Prostate gland (tissue), 2 donors: ENCODE data around the gene SSH2. TPM values are rescaled to one million over a fixed set of nuclear protein-coding genes. Genes with fewer than 3 reads are reported as not detected.

Experiments
- DNase-seq: peaks from one replicate; pipeline ENCODE4 v3.0.0-alpha.2; 2019; ENCODE audit warnings: low spot score
- H3K27ac ChIP-seq, 2 donors: fragments of 200-600 bp; sonication (generic); 2 replicates each; pipeline ENCODE4 v1.5.1; 2017 to 2019
- H3K27me3 ChIP-seq: fragments of 200-600 bp; sonication (generic); replicated peaks from 2 replicates; pipeline ENCODE4 v1.5.1; 2019; ENCODE audit not compliant: insufficient read depth
- H3K36me3 ChIP-seq, 2 donors: fragments of 200-600 bp; sonication (generic); 1 replicate in 1 of 2; 2 replicates in 1 of 2; pipeline versions ENCODE4 v1.5.1 to v1.8.1; 2017 to 2019
- H3K4me1 ChIP-seq: fragments of 200-600 bp; sonication (generic); replicated peaks from 2 replicates; pipeline ENCODE4 v1.5.1; 2019
- H3K4me3 ChIP-seq, 2 donors: fragments of 200-600 bp; sonication (generic); 2 replicates each; pipeline ENCODE4 v1.5.1; 2017 to 2019
- H3K9me3 ChIP-seq: fragments of 200-600 bp; sonication (generic); 2 replicates; pipeline ENCODE4 v1.5.1; 2017
- POLR2A ChIP-seq: fragments of 450-650 bp; IDR thresholded peaks from one replicate; pipeline ENCODE4 v1.6.1; 2016; ENCODE audit warnings: antibody characterized with exemption, mild to moderate bottlenecking
- POLR2AphosphoS5 ChIP-seq: sonication (generic); formaldehyde crosslinking; IDR thresholded peaks from one replicate; pipeline ENCODE4 v1.6.1; 2017; ENCODE audit warnings: antibody characterized with exemption
- WGBS: methylation state at CpG from one replicate; pipeline ENCODE4 v1.1.5; 2018; 5-methylcytosine and 5-hydroxymethylcytosine counted together
- intact Hi-C: fragments of 100-400 bp; cut with DNase I; formaldehyde crosslinking; loops from one replicate; pipeline ENCODE4 v1.14.2; 2022
- total RNA-seq, 2 donors: library from RNA; depleted of rRNA; stranded (reverse); fragments of >200 nt; gene quantifications; one replicate each; pipeline ENCODE4 v1.1.0, GENCODE V29; 2016
- TF ChIP-seq, protein P1 (sequence below), 4 experiments: fragments of 200-600 bp in 2 of 4; fragments of 450-650 bp in 2 of 4; sonication (generic) in 2 of 4; IDR thresholded peaks; 1 replicate in 3 of 4; 2 replicates in 1 of 4; pipeline ENCODE4 v1.5.1; 2016 to 2019; ENCODE audit warnings: antibody characterized with exemption in 4 of 4, mild to moderate bottlenecking in 2 of 4, moderate library complexity in 2 of 4

SSH2 gene
- total RNA-seq, 2 donors from 2014 or later, result 10.1 to 27.5 TPM

- Histone ChIP-seq H3K27me3 (no peaks in the 10 kb centered on the region), H3K4me3 (no peak overlapping the region), H3K36me3 (no peaks in the 10 kb centered on the region), H3K27ac (no peak overlapping the region), H3K9me3 (no peaks in the 10 kb centered on the region), H3K4me1 (peaks cover 5% of the 10 kb centered on the region)
- no peak for DNase-seq
- WGBS, result 97% methylated on average over 8 of the region's 11 CpGs
- TF ChIP-seq POLR2AphosphoS5, result no peak
- TF ChIP-seq, protein P1, sequence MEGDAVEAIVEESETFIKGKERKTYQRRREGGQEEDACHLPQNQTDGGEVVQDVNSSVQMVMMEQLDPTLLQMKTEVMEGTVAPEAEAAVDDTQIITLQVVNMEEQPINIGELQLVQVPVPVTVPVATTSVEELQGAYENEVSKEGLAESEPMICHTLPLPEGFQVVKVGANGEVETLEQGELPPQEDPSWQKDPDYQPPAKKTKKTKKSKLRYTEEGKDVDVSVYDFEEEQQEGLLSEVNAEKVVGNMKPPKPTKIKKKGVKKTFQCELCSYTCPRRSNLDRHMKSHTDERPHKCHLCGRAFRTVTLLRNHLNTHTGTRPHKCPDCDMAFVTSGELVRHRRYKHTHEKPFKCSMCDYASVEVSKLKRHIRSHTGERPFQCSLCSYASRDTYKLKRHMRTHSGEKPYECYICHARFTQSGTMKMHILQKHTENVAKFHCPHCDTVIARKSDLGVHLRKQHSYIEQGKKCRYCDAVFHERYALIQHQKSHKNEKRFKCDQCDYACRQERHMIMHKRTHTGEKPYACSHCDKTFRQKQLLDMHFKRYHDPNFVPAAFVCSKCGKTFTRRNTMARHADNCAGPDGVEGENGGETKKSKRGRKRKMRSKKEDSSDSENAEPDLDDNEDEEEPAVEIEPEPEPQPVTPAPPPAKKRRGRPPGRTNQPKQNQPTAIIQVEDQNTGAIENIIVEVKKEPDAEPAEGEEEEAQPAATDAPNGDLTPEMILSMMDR (IDR thresholded peaks at IDR 0.05), result no peak
- TF ChIP-seq POLR2A, result no peak
- intact Hi-C loops, result no loop called here
Observed at GRCh38 chr17:29611351-29612093, 318.5 kb downstream of the SSH2 start.

DNA sequence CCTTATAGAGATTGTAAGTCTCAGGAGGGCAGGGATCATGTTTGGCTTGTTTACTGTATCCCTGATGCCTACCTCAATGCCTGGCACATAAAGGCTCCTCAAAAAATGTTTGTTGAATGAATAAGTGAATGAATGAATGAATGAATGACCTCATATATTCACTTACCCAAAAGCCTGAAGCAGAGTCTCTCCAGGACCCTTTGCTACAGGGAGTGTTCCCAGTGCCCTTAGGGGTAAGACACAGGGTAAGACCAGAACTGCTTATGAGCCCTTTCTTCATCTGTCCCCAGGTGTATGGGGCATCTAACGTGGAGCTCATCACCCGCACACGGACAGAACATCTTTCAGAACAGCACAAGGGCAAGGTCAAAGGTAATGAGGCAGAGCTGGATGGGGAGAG is 319.6 kb downstream of the SSH2 start:
- WGBS, result 91% methylated on average over 3 of the region's 3 CpGs
- H3K9me3 ChIP-seq, result no peaks in the 10 kb centered on the region
- TF ChIP-seq POLR2AphosphoS5, result no peak
- TF ChIP-seq POLR2A, result no peak
- TF ChIP-seq, protein P1 (IDR thresholded peaks at IDR 0.05), result no peak
- no peak overlapping the region for H3K27ac ChIP-seq
- no peaks in the 10 kb centered on the region for H3K36me3 ChIP-seq
- H3K4me1 ChIP-seq, result peaks cover 5% of the 10 kb centered on the region
- H3K4me3 ChIP-seq, result no peak overlapping the region
- intact Hi-C loops, result no loop called here
- DNase-seq, result no peak
- H3K27me3 ChIP-seq, result no peaks in the 10 kb centered on the region

- TF ChIP-seq POLR2AphosphoS5, result no peak
- no peak for TF ChIP-seq POLR2A
- TF ChIP-seq, protein P1 (IDR thresholded peaks at IDR 0.05), result no peak
Observed at GRCh38 chr17:29608986-29609385, 321.0 kb downstream of the SSH2 start.

GRCh38 chr17:29607557-29608195 is 322.4 kb downstream of the SSH2 start:
- H3K27me3 ChIP-seq, result no peaks in the 10 kb centered on the region
- H3K9me3 ChIP-seq, result no peaks in the 10 kb centered on the region
- no peak overlapping the region for H3K27ac ChIP-seq
- no peak for DNase-seq
- H3K4me3 ChIP-seq, result no peak overlapping the region
- TF ChIP-seq POLR2A (no peak), POLR2AphosphoS5 (no peak)
- TF ChIP-seq, protein P1 (IDR thresholded peaks at IDR 0.05), result no peak
- WGBS, result 90% methylated on average over 29 of the region's 29 CpGs
- intact Hi-C loops, result no loop called here
- H3K36me3 ChIP-seq, result no peaks in the 10 kb centered on the region
- H3K4me1 ChIP-seq, result no peaks in the 10 kb centered on the region

More at GRCh38 chr17:29608986-29609385, 321.0 kb downstream of the SSH2 start:
- Histone ChIP-seq H3K4me3 (no peak overlapping the region), H3K36me3 (no peaks in the 10 kb centered on the region), H3K4me1 (peaks cover 2% of the 10 kb centered on the region), H3K27ac (no peak overlapping the region), H3K9me3 (no peaks in the 10 kb centered on the region), H3K27me3 (no peaks in the 10 kb centered on the region)
- intact Hi-C loops, result no loop called here
- no peak for DNase-seq
- WGBS, result 89% methylated on average over 15 of the region's 15 CpGs
